Naive thymus-derived CD8-positive, alpha-beta T cell (primary cell): ENCODE results near the gene FRS2. TPM values are rescaled to one million over a fixed set of nuclear protein-coding genes. Genes with fewer than 3 reads are reported as not detected.

Experiments used
- microRNA-seq: library from miRNA; unstranded; fragments of <30 nt; microRNA quantifications from one replicate; pipeline ENCODE4 v1.2.0, GENCODE V29; 2022; ENCODE audit warnings: borderline microRNAs expressed
- polyA plus RNA-seq, 3 donors: library from polyadenylated mRNA; unstranded; fragments of 300-500 nt; fragmentation: Illumina TruSeq; gene quantifications; one replicate each; pipeline ENCODE4 v1.2.3, GENCODE V29; 2021
- total RNA-seq, 8 experiments: library from RNA in 2 of 8; stranded (reverse) in 2 of 8; gene quantifications; one replicate each; pipeline ENCODE4 v1.2.3 and lab custom pipeline; 2021 to 2026

FRS2 gene
- total and polyA plus RNA-seq, 5 experiments from 2014 or later: 11.1 to 33.5 (median 12.3) TPM

Small RNA genes within 50 kb of the gene (microRNA-seq; reads per million reads assigned to microRNA genes)
- not detected for gene MIR3913-1
- gene MIR3913-2: not detected

Other genes starting within 250 kb of the FRS2 start
- gene CPSF6, start 230.8 kb upstream of the FRS2 start, total RNA-seq: 100 to 1,000 TPM; 113 to 114 TPM
- gene CPSF6, start 230.8 kb upstream of the FRS2 start, polyA plus RNA-seq: 10 to 100 TPM; 36.6 to 55.4 (median 46.0) TPM
- gene LYZ, start 122.0 kb upstream of the FRS2 start, total RNA-seq: 1 to 10 TPM; 7.2 to 7.3 TPM
- gene LYZ, start 122.0 kb upstream of the FRS2 start, polyA plus RNA-seq: 10 to 100 TPM in 1 of 3 donors, 1 to 10 TPM in 1, under 1 TPM in 1; 0.09 to 17.3 (median 5.9) TPM
- gene YEATS4, start 110.6 kb upstream of the FRS2 start, total RNA-seq: 10 to 100 TPM; 18.0 to 24.9 TPM
- gene YEATS4, start 110.6 kb upstream of the FRS2 start, polyA plus RNA-seq: 10 to 100 TPM; 50.9 to 66.4 (median 54.4) TPM
- 100 to 1,000 TPM; 156 to 163 TPM for gene CCT2, start 115.1 kb downstream of the FRS2 start, total RNA-seq
- 100 to 1,000 TPM; 169 to 193 (median 182) TPM for gene CCT2, start 115.1 kb downstream of the FRS2 start, polyA plus RNA-seq
- not detected for gene LRRC10, start 140.5 kb downstream of the FRS2 start, total RNA-seq
- not detected for gene LRRC10, start 140.5 kb downstream of the FRS2 start, polyA plus RNA-seq
- gene BEST3, start 228.9 kb downstream of the FRS2 start, total RNA-seq: not detected
- not detected for gene BEST3, start 228.9 kb downstream of the FRS2 start, polyA plus RNA-seq